ENCODE results near the gene ENOPH1. TPM values are rescaled to one million over a fixed set of nuclear protein-coding genes. Genes with fewer than 3 reads are reported as not detected.
"Not testable (repeated sequence)": the region's sequence is repeated elsewhere in the genome, so short reads cannot be mapped to it uniquely, and the experiment has no call there.

The ENOPH1 gene
- total RNA-seq, 1 donor, result 22.9 TPM

DNA sequence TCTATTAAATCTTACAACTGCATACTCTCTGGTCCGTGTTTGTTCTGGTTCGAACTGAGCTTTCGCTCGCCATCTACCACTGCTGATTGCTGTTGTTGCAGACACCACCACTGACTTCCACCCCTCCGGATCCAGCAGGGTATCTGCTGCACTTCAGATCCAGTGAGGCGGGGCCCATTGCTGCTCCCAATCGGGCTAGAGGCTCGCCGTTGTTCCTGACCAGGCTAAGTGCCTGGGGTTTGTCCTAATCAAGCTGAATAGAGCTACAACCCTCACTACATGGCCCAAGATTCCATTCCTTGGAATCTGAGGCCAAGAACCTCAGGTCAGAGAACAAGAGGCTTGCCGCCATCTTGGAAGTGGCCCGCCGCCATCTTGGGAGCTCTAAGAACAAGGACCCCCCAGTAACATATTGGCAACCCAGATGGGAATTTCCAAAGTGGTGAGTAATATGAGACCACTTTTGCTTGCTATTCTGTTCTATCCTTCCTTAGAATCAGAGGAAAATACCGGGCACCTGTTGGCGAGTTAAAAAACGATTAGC, 43.3 kb downstream of the ENOPH1 start:
- Histone ChIP-seq H3K9me3 (ENCODE audit: low read depth, low read length) (no peaks in the 10 kb centered on the region), H3K27me3 (ENCODE audit: insufficient read depth, low read length) (no peaks in the 10 kb centered on the region), H3K4me1 (ENCODE audit: insufficient read depth, low read length) (no peaks in the 10 kb centered on the region), H3K4me3 (ENCODE audit: low read length) (no peak overlapping the region)

DNA sequence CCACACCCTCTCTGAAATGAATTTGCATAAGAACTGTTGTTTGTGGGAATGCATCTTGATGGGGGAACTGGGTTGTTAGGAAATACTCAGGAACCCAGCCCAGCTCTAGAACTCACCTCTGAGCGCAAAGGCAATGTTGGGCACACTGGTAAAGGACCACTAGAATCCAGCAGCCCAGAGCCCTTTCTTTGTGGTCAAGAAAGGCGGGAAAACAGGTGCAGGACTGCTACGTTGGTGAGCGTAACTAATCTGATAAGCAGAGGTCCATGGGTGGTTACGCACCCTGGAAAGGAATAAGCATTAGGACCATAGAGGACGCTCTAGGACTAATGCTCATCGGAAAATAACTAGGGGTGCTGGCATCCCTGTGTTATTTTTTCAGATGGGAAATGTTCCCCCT, 45.5 kb downstream of the ENOPH1 start:
- H3K4me1 ChIP-seq (ENCODE audit: insufficient read depth, low read length); H3K4me3 ChIP-seq (ENCODE audit: low read length); H3K9me3 ChIP-seq (ENCODE audit: low read depth, low read length); H3K27me3 ChIP-seq (ENCODE audit: insufficient read depth, low read length): not testable (repeated sequence)

DNA sequence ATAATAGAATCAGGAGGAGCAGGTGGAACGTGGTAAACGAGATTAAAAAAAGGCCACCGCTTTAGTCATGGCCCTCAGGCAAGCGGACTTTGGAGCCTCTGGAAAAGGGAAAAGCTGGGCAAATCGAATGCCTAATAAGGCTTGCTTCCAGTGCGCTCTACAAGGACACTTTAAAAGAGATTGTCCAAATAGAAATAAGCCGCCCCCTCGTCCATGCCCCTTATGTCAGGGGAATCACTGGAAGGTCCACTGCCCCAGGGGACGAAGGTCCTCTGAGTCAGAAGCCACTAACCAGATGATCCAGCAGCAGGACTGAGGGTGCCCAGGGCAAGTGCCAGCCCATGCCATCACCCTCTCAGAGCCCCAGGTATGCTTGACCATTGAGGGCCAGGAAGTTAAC, 47.1 kb downstream of the ENOPH1 start:
- H3K4me3 ChIP-seq (ENCODE audit: low read length); H3K27me3 ChIP-seq (ENCODE audit: insufficient read depth, low read length); H3K4me1 ChIP-seq (ENCODE audit: insufficient read depth, low read length); H3K9me3 ChIP-seq (ENCODE audit: low read depth, low read length): not testable (repeated sequence)

DNA sequence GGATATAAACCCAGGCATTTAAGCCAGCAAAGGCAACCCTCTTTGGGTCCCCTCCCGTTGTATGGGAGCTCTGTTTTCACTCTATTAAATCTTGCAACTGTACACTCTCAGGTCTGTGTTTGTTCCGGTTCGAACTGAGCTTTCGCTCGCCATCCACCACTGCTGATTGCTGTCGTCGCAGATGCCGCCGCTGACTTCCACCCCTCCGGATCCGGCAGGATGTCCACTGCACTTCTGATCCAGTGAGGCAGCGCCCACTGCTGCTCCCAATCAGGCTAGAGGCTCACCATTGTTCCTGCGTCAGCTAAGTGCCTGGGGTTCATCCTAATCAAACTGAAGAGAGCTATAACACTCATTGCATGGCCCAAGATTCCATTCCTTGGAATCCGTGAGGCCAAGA, 49.2 kb downstream of the ENOPH1 start:
- Histone ChIP-seq H3K9me3 (ENCODE audit: low read depth, low read length) (no peaks in the 10 kb centered on the region), H3K4me3 (ENCODE audit: low read length) (no peak overlapping the region), H3K4me1 (ENCODE audit: insufficient read depth, low read length) (no peaks in the 10 kb centered on the region), H3K27me3 (ENCODE audit: insufficient read depth, low read length) (no peaks in the 10 kb centered on the region)

DNA sequence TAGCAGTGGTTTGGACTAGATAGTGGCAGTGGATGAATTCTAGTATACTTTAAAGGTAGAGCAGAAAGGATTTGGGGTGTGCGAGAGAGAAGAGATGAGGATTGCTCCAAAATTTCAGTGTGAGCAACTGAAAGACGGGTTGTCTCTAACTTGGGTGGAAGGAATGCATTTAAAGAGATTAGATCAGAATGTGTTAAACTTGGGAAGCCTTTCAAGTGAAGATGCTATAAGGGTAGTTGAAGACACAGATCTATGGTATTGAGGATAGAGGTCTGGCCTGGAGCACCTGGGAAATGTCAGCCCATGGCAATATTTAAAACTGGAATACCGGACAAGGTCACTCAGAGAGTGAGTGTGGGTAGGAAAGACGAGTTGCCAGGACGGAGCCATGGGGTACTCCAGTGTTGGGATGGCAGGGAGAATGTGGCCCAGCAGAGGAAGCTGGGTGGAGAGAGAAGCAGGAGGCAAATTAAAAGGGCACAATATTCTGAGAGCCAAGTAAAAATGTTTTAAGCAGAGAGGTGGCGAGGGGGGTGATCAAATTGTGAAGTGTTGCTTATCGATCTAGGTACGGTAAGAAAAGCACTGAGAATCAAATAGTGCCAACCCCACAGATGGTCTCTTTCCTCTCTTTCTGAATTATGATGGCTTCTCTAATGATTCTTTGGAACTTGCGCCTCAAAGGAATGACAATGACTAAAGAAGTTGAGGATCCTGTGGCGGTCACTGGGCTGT, 50.5 kb downstream of the ENOPH1 start:
- Histone ChIP-seq H3K4me1 (ENCODE audit: insufficient read depth, low read length) (no peaks in the 10 kb centered on the region), H3K4me3 (ENCODE audit: low read length) (no peak overlapping the region), H3K9me3 (ENCODE audit: low read depth, low read length) (no peaks in the 10 kb centered on the region), H3K27me3 (ENCODE audit: insufficient read depth, low read length) (no peaks in the 10 kb centered on the region)

DNA sequence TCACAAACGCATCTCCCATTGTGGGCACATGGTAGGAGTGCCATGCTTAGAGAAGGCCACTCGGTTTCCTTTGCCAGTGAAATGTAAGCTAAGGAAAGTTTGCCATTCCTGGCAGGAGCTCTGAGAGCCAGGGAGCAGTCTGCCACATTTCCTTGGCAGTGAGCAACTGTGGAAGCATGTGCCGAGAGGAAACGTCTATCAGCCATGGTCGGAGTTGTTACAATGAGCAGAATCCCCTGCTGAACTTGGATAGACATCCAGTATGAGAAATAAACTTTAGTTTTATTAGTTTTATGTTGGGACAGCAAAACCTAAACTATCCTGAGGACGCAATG, 51.1 kb downstream of the ENOPH1 start:
- no peak overlapping the region for H3K4me3 ChIP-seq (ENCODE audit: low read length)
- no peaks in the 10 kb centered on the region for H3K27me3 ChIP-seq (ENCODE audit: insufficient read depth, low read length)
- H3K9me3 ChIP-seq (ENCODE audit: low read depth, low read length), result no peaks in the 10 kb centered on the region
- no peaks in the 10 kb centered on the region for H3K4me1 ChIP-seq (ENCODE audit: insufficient read depth, low read length)

DNA sequence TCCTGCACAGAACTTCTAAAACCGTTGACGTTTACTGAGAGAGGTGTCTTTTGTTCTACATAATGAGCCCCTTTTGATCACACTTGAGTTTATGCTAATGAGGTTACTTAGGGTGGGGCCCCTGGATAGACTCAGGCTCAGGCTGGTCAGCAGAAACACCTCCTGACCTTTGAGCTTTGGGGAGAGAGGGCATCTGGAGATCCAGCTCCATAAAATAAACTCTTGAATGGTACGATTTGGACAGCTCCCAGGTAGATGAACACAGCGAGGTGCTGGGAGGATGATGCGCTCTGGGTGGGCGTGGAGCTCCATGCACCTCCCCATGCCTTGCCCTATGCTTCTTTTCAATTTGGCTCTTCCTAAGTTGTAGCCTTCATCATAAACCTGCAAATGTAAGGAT, 52.0 kb downstream of the ENOPH1 start:
- Histone ChIP-seq H3K4me1 (ENCODE audit: insufficient read depth, low read length) (no peaks in the 10 kb centered on the region), H3K9me3 (ENCODE audit: low read depth, low read length) (no peaks in the 10 kb centered on the region), H3K27me3 (ENCODE audit: insufficient read depth, low read length) (no peaks in the 10 kb centered on the region), H3K4me3 (ENCODE audit: low read length) (no peak overlapping the region)

DNA sequence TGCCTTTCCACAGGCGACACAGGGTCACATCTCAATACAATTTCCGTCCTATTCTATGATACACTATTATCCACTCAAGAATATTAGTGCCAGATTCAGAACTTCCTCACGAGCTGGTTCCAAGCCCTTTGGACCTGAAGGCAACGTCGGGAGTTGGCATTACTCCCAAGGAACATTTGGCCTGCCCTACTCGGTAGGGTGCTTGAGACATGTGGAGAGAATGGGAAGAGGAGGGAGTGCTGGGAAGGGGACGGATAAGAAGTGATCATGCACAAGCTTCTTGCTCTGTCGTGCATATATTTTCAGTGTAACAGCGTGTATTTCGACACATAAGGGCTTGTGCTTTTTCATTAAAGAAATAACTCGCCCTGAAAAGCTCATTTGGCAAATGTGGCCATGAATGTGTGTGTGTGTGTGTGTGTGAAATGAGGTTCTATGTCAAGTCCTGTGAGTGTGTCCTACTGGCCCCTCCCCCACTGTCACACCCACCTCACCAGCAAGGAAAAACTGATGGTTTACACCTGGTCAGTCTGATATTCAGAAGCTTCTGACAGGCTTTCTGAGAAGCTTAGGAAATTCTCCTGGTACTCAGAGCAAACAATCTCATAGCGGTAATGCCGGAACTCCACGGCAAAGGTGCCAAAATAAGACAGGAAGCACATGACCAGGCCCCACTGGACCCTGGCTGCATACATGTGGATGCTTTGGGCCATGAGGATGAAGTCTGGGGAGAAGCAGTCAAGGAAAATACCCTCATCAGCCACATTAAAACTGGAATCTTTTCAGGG, 54.8 kb downstream of the ENOPH1 start:
- Histone ChIP-seq H3K4me1 (ENCODE audit: insufficient read depth, low read length) (no peaks in the 10 kb centered on the region), H3K4me3 (ENCODE audit: low read length) (no peak overlapping the region), H3K9me3 (ENCODE audit: low read depth, low read length) (no peaks in the 10 kb centered on the region), H3K27me3 (ENCODE audit: insufficient read depth, low read length) (no peaks in the 10 kb centered on the region)

DNA sequence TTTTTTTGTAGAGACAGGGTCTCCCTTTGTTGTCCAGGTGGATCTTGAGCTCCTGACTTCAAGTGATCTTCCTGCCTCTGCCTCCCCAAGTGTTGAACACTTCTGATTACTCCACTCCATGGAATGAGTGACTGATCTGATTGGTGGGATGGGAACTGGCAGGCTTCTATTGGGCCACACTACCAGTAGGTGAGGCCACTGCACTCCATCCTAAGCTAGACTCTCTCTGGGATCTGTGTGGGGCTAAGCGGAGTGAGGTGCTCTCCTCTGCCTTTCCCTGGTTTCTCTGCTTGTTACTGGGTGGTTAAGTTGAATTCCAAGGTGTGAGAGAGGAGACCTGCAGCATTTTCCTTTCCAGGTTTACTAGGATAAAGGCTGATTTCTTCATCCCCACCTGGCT, 58.7 kb downstream of the ENOPH1 start:
- H3K27me3 ChIP-seq (ENCODE audit: insufficient read depth, low read length), result no peaks in the 10 kb centered on the region
- H3K9me3 ChIP-seq (ENCODE audit: low read depth, low read length), result no peaks in the 10 kb centered on the region
- H3K4me3 ChIP-seq (ENCODE audit: low read length), result no peak overlapping the region
- H3K4me1 ChIP-seq (ENCODE audit: insufficient read depth, low read length), result no peaks in the 10 kb centered on the region

DNA sequence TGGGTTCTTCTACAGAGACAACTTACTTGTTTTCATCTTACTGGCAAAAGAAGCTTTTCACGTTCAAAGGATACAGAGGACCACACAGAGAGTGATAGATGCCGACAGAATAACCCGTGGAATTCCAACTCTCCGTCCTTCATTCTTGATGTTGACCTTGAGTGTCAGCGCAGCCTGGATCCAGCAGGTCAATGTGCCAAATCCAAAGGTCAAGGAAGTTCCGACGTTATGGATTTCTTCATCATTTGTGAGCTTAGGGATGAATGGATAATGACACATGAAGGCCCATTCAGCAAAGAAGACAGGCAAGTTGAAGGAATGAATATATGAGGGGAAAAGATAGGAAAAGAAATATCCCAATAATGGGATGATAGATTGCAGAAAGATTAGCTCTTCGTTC, 59.6 kb downstream of the ENOPH1 start:
- no peak overlapping the region for H3K4me3 ChIP-seq (ENCODE audit: low read length)
- H3K4me1 ChIP-seq (ENCODE audit: insufficient read depth, low read length), result no peaks in the 10 kb centered on the region
- H3K9me3 ChIP-seq (ENCODE audit: low read depth, low read length), result no peaks in the 10 kb centered on the region
- no peaks in the 10 kb centered on the region for H3K27me3 ChIP-seq (ENCODE audit: insufficient read depth, low read length)

DNA sequence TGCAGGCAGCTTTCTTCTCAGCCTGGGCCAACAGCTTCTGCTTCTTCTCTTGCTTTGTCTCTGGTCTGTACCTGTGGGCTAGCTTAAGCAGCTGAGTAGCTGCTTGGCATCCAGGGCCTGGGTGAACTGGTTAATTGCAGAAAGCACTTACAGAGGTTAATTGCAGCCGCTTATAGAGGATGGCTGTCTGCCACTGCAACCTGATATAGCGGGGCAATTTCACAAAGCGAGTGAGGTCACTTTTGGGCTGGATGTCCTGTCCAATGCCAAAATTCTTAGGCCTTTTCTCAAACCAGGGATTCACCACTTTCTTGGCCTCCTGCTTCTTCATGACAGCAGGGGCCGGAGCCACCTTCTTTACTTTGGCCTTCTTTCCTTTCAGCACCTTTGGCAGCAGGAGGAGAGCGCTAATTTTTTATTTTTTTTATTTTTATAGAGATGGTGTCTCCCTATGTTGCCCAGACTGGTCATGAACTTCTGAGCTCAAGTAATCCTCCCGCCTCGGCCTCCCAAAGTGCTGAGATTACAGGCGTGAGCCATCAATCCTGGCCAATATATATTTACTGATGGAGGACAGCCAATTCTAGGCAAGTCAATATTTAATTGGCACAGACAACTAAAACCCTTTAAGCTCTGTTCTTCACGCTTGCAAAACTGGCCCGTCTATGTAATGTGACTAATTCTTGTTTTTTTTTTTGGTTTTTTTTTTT, 61.0 kb downstream of the ENOPH1 start:
- H3K9me3 ChIP-seq (ENCODE audit: low read depth, low read length), result no peaks in the 10 kb centered on the region

DNA sequence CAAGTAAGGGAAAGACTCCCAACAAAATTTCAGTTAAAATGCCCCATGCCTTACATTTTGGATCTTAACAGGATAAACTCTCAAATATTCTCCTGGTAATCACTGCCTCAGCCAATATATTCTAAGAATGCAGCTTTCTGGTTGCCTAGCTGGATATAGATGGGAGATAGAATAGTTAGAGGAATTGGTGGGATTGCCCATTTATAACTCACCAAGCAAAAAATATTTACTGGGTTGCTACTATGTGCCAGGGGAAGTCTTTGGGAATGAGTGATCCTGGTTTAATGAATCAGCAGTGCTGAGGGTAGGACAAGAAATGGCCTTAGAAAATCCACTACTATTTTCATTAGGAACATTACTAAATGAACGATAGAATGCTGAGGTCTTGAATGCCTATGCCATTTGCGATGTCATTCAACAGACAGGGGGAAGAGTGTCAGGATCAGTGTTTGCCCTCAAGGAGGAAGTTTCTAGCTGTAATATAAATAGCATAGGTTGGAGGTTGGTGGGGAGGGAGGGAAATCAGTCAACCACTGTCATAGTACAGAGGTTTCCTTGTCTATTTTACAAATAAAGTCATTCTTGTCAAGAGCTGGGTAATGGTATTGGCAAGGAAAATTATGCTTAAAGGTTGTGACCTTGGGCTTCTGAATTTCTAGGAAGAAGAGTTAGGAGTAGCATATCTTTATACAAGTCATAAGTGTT, 63.5 kb downstream of the ENOPH1 start:
- Histone ChIP-seq H3K27me3 (ENCODE audit: insufficient read depth, low read length) (no peaks in the 10 kb centered on the region), H3K9me3 (ENCODE audit: low read depth, low read length) (no peaks in the 10 kb centered on the region), H3K4me3 (ENCODE audit: low read length) (no peak overlapping the region), H3K4me1 (ENCODE audit: insufficient read depth, low read length) (no peaks in the 10 kb centered on the region)

More for the DNA sequence above, 61.0 kb downstream of the ENOPH1 start:
- H3K27me3 ChIP-seq (ENCODE audit: insufficient read depth, low read length), result no peaks in the 10 kb centered on the region
- no peak overlapping the region for H3K4me3 ChIP-seq (ENCODE audit: low read length)
- H3K4me1 ChIP-seq (ENCODE audit: insufficient read depth, low read length), result no peaks in the 10 kb centered on the region

DNA sequence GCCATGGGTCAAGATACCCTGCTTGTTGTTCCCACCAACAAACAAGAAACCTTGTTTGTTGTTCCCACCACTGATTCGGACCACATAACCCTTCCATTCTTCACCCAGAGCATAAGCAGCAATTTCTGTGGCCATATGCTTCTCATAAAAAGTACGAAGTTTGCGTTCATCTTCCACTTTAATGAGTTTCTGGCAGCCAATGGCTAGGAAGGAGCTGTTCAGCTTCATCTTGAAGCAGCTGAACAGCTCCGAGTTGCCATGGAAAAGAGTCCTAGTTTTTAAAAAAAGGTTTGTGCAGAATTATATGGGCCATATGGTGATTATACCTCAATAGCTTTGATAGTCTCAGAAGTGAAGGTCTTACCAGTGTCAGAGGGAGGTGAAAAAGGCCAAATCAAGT, 65.3 kb downstream of the ENOPH1 start:
- no peak overlapping the region for H3K4me3 ChIP-seq (ENCODE audit: low read length)

DNA sequence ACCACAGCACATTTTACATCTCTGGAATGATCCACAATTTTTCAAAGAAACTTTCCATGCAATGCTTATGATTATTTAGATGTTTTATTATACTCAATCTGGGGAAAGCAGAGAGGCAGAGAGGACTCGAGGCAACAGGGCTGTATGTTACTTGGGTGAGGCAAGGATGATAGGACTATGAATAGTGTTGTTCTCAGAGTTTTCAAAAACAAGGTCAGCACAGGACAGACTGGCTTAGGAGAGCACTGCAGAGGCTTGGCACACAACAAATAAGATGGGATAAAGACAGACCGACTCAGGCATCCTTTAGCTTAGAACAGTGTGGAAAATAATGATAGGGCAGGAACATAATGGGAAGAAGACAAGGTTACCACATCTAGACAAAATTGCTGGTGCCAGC, 66.0 kb downstream of the ENOPH1 start:
- Histone ChIP-seq H3K4me1 (ENCODE audit: insufficient read depth, low read length) (no peaks in the 10 kb centered on the region), H3K9me3 (ENCODE audit: low read depth, low read length) (no peaks in the 10 kb centered on the region), H3K27me3 (ENCODE audit: insufficient read depth, low read length) (no peaks in the 10 kb centered on the region), H3K4me3 (ENCODE audit: low read length) (no peak overlapping the region)

More for the DNA sequence above, 65.3 kb downstream of the ENOPH1 start:
- no peaks in the 10 kb centered on the region for H3K9me3 ChIP-seq (ENCODE audit: low read depth, low read length)
- no peaks in the 10 kb centered on the region for H3K4me1 ChIP-seq (ENCODE audit: insufficient read depth, low read length)
- no peaks in the 10 kb centered on the region for H3K27me3 ChIP-seq (ENCODE audit: insufficient read depth, low read length)
